GM18909 (cell line): ENCODE data around the gene ERN2.
A peak's percentile ranks its signal among the peaks of the same experiment; 100 is the strongest.

Source experiments
- ATAC-seq: cut with Tn5 transposase; IDR thresholded peaks from one replicate; pipeline ENCODE4 v1.9.1; 2021; ENCODE audit warnings: mild to moderate bottlenecking; ENCODE audit not compliant: unreplicated experiment, poor library complexity

The ERN2 gene

DNA sequence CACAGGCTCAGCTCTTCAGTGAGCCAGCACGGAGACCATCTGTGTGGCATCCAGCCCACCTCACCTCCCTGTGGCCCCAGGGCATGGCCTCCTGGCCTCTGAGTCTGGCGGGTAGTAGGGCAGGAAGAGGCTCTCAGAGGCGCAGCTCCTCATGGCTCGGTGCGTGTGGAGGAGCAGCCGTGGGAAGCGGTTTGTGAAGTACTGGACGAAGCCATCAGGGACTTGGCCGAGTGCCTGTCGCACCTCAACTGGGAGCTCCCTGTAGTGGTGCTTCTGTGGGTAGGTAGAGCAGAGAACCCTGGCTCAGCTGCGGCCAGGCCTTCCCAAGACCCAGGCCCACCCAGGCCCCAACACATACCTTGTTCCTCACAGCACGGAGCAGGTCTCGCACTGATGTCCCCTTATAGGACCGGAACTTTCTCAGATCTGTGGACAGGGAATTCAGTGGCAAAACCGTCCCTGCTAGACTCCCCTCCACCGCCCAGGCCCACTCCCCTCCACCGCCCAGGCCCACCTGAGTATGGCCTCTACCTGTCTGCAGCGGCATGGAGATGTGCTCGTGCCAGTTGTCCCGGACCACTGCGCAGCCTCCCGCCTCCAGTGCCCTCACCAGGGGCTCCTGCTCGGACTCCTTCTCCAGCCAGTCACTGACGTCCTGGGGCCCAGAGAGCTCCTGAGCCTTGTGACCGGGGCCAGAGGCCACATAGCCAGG is 22.1 kb downstream of the ERN2 start:
- ATAC-seq: no peak

DNA sequence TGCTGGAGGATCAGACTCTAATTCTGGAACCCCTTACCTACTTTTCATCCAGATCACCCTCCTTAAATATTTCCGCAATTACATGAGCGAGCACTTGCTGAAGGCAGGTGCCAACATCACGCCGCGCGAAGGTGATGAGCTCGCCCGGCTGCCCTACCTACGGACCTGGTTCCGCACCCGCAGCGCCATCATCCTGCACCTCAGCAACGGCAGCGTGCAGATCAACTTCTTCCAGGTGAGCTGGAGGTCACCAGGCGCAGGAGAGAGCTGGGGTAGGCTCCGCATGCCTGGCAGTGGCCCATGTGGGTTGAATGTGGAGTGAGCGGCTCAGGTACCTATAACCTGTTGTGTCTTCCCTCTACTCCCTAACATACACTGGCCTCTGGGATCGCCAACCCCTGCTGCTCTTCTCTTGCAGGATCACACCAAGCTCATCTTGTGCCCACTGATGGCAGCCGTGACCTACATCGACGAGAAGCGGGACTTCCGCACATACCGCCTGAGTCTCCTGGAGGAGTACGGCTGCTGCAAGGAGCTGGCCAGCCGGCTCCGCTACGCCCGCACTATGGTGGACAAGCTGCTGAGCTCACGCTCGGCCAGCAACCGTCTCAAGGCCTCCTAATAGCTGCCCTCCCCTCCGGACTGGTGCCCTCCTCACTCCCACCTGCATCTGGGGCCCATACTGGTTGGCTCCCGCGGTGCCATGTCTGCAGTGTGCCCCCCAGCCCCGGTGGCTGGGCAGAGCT is 23.4 kb downstream of the ERN2 start:
- no peak for ATAC-seq

DNA sequence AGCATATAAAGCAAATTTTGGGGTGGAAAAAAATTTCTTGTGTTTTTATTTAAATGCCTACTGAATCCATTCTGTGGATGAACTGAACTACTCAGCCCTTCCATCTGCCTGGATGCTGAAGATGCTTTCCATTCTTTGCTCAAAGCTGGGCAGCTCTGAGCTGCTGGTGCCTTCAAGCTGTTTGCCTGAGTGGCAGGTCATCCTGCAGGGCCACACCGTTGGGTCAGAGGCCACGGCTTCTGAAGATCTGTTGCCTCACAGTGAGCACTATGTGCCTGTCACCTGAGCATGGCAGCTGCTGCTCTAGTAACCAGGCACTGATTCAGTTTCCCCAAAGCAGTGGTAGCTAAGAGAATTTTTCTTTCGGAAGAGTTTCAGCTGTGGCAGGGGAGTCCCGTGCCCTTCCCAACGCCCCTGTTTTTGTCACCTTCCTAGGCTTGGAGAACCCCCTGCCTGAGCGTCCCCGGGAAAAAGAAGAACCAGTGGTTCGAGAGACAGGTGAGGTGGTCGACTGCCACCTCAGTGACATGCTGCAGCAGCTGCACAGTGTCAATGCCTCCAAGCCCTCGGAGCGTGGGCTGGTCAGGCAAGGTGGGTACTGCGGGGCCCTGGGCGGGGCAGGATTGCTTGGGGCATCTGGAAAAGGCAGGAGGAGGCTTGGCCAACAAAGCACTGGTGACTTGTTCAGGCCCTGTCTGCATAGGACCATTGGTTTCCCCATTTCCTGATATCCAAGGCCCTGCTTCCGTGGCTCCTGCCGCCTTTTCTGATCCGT is 25.8 kb downstream of the ERN2 start:
- ATAC-seq: no peak

DNA sequence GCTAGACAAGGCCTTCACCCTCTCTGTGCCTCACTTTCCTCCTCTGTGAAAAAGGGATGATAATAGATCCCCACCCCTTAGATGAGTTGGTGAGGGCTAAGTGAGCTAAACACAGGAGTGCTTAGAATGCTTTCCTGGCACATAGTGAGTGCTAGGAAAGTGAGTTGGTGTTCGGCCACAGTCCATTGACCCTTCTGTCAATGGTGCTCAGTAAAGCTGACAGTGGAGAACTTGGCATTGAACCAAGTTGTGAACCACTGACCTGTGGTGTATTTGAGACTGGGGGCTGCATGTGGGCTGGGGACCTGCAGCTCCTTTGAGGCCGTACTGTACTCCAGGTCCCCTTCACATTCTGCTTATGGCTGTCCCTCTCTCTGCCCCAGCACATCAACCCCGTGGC is 29.5 kb downstream of the ERN2 start:
- no peak for ATAC-seq

DNA sequence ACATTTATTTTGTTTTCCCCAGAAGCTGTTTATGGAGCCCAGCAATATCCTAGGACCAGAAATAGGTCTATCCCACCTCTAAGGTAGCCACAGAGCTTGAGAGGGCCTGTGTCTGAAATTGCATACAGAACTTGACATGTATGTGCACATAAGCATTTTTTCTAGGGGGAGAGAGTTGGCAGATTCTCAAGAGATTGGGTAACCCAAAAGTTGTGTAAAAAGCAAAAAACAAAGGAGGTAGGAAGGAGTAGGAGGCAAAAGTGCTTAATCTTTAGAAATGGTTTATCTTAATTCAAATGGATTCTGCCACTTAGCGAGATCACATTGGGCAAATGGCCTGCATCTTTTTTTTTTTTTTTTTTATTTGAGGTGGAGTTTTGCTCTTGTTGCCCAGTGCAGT is 30.8 kb downstream of the ERN2 start:
- ATAC-seq: no peak

DNA sequence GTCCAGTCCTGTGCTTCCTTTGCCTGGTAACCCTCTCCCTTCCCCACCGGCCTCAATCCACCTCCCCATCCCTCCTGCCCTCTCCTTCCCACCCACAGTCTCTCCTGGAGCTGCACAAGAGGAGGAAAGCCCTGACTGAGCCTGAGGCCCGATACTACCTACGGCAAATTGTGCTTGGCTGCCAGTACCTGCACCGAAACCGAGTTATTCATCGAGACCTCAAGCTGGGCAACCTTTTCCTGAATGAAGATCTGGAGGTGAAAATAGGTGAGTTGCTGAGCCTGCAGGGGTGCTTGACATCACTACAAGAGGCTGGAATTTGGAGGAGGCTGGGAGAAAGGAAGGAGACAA is 33.1 kb downstream of the ERN2 start:
- ATAC-seq: no peak

DNA sequence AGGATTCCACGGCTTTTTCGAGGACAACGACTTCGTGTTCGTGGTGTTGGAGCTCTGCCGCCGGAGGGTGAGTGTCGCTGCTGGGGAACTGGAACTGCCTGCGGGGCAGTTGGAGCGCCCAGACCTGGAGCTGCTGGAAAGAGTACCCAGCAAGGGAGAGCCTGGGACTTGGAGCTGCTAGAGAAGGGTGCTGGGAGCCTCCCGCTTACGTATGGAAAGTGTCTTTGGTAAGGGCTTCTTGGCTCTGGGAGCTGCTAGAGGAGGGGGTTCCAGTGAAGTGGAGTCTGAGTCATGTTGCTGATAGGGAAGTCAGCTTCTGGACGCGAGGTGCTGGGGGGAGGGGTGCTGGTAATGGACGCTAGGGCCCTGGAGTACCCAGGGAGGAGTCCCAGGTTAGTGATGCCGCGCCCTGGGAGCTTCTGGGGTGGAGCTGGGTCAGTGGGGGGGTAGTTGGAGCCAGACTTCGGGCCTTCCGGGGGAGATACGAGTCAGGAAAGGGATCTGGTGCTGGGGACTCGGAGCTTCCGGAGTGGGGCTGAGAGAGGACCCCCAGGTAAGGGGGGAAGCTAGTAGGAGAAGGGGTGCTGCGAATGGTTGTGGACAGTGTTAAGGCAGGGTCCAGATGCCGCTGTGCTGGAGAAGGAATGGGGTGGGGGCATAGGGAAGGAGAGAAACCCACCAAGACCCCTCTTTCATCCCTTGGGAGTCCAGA is 33.6 kb downstream of the ERN2 start:
- no peak for ATAC-seq

DNA sequence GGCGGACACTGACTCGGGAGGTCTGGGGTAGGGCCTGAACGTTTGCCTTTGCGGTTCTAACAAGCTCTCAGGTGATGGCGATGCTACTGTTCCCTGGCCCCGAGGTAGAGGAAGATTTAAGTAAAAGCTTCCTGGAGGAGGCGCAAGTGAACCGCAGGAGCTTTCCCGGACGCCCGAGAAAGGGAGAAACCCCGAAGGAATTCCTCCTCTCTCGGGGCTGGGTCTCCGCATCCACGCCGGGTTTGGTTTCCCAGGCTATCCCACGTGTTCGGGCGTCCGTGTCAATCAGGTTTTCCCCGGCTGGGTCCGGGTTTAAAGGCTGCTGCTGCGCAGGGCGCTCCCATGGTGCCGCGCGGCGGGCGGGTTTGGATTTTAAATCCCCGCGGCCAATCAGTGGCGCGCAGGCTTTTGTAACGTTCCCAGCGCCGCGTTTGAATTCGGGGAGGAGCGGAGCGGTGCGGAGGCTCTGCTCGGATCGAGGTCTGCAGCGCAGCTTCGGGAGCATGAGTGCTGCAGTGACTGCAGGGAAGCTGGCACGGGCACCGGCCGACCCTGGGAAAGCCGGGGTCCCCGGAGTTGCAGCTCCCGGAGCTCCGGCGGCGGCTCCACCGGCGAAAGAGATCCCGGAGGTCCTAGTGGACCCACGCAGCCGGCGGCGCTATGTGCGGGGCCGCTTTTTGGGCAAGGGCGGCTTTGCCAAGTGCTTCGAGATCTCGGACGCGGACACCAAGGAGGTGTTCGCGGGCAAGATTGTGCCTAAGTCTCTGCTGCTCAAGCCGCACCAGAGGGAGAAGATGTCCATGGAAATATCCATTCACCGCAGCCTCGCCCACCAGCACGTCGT is 34.4 kb downstream of the ERN2 start, which contains the start of gene PLK1:
TSS of gene PLK1 (plus strand) at position 460 of the 844 bp plus-strand sequence. CDS start at position 504, 44 bp downstream.
- peak; percentile 82 for ATAC-seq

DNA sequence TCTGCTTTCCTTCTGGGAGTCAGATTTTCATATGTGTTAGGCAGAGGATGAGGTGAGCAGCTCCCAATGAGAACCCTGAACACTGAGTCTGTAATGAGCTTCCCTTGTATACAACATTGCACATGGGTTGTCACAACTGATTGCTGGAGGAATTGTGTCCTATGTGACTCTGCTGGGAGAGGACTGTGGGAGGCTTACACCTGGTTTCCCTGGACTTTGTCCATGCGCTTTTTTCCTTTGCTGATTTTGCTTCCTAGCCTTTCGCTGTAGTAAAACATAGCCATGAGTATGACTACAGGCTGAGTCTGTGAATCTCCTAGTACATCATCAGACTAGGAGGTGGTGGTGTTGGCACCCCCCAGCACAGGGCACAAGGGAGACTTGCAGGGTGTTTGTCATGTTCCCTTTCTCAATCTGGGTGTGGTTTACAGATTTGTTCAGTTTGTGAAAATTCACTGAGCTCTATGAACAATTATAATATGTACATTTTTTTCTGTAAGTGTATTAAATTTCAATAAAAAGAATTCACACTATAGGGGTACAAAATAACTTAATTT is 36.0 kb downstream of the ERN2 start:
- no peak for ATAC-seq

DNA sequence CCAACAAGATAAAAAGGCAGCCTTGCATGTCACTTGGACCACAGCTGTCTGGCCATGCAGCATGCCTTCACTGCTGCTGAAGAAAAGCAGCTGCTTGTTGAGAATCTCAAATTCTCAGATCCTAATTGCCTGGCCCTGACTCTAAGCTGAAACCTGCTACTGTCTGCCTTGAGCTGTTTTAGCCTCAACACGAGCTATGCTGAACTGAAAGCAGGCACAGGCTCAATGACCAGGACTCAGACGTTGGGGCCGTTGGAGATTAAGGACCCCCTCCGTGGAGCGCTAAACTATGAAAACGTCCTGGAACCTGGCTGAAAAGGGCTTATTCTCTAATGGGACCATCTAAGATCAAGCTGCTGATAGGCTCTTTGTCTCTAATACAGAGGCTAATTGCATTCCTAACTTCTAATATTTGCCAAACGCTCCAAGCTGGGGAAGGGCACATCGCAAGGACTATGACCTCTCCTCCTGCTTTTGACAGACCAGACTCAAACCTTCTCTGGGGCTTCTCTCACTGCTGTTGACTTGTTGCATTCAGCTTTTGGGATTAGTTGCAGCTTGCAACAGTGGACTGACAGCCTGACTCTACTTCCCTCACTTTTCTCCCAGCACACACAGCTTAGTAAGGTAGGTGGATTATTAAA is 38.9 kb downstream of the ERN2 start:
- no peak for ATAC-seq

DNA sequence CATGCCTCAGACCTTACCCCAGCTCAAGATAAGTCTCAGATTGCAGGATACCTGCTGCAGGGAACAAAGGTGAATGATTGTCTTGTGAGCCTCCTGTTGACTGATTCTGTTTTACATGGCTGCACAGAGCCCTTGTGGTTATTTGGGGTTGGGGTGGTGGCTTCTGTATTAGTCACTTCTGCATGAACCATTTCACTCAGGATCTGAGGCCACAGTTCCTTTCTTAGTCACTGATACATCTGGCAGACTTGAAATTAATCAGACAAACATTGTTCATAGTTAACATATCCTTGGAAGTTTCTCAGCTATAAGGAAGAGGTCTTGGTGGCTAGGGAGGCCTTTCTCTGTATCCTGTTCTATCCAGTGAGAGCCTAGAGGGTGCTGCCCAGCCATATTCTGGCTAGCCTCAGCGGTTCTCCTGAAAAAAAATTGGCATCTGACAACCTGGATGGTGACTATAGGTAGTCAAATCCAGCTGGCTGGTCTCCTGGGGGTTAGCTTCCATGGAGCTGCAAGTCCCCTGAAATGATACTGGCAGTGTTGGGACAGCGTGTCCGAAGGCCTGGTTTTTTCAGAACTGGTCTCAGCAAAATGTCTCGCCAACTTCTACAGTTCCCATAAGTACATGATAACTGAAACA is 42.8 kb downstream of the ERN2 start:
- peak; percentile 89 for ATAC-seq

DNA sequence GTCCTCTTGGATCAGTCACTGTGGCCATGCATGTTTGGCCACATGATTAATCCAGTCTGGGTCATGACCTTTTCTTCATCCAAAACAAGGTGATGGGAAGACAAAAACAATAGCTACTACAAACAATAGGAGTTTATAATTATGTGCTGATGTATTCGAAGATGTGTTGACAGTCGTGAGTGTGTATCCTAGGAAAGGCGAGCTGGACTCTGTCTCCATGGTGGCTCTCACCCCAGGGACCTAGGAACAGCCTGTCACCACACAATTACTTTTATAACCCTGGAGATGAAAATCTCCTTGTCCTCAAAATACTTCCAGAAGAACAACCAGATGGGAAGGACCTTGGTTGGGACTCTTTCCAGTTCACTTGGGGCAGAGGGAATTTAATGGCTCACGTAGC is 44.1 kb downstream of the ERN2 start:
- ATAC-seq: no peak

DNA sequence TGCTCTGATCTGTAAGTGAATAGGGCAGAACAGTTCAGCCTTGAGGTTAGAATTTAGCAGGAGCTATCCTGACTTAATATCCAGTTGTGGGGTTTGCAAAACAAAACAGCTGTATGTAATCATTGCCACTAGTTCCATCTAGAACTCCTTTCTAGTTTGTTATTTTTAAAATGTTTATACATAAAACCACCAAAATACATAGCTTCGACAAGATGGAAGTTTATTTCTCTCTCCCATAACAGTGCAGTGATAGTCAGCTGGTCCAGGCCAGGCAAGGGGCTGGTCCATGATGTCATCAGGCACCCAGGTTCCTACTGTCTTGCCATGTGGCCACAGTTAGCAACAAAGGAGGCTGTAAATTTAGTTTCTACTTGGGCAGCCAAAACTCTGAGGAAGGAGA is 44.8 kb downstream of the ERN2 start:
- no peak for ATAC-seq

DNA sequence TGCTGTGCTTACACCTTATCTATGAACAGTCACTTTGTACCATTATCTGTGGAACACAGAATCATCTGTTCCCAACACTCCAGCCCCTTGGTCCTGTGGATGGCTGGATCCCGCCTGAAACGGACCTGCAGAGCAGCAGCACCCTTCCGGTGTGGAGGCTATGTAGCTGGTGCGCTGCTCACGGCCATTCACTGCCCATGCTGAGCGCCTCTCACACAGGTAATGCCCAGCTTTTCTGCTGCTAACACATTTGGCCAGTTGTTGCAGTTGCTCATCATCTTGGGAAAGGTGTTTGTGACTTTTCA is 45.7 kb downstream of the ERN2 start:
- ATAC-seq: no peak

DNA sequence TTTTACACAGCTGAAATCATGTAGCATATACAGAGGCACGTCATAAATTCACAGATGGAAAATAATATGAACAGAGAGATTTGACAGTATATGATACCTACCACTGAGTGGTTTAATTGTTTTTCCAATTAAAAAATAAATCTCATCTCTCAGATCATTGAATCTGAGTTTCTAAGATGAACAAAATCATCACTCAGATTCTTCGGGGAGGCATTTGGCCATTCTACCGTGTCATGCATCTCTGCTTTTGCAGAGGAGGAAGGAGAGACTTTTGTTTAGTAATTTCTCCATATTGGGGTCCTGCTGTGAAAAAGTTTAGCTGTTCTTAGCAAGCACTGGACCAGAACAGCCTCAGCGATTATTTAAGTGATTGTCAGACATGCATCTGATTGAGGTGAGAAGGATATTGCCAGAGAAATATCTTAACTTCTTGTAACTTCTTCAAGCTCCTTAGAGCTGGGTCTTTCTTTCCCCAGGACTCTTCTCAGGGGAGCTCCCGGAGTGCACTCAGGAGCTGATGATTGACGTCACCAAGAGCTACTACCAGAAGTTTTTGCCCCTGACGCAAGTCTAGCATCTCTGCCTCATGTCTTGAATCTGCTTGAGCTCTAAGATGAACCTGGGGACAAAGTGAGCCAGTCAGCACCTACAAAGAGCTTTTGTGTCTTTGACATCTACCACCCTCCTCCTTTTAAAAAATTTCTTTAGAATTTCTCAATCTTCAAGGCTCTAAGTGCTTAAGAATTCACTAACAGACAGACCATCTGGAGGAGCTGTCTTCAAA is 46.3 kb downstream of the ERN2 start:
- no peak for ATAC-seq

DNA sequence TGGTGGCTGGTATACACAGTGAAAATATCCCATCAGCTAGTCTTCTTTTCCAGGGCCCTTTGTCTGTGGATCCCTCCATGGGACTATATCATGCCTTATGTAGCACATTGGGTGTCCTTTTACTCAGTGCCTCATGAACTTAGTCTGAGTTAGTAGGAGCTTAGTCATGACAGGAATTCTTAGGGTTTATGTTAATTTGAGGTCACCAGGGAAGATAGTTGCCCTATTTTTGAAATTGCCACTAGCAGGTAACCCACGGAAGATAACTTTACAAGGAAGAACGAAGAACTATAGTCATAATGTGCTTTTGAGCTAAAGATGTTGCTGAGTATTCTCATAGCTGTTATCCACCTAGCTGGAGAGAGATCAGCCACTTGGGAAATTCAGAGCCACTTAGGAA is 49.1 kb downstream of the ERN2 start:
- no peak for ATAC-seq

DNA sequence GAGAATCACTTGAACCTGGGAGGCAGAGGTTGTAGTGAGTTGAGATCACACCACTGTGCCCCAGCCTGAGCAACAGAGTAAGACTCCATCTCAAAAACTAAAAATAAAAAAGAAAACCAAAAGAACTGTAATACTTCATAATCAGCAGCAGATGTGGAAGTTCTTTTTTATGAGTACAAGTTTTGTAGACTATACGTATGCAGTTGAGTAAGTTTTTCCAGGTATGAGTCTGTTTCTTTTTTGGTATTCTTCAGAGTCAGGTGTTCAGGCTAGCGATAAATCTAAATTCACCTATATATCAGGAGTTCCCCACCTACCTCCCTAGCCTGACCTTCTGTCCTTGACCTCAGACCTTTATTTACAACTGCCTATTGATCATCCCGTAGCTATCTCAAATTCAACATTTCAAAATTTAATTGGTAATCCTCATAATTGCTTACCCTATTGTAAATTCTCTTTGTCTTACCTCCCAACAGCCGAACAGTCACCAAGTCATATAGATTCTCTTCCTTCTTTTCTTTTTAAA is 61.0 kb downstream of the ERN2 start:
- ATAC-seq: no peak
